Mammary microvascular endothelial cell (primary cell): ENCODE data around the gene TLCD3A. TPM values are rescaled to one million over a fixed set of nuclear protein-coding genes. Genes with fewer than 3 reads are reported as not detected.

ENCODE experiments used
- total RNA-seq: library from RNA; depleted of rRNA; stranded (reverse); fragments of >200 nt; gene quantifications from 2 replicates; pipeline ENCODE4 v1.2.3, GENCODE V29; 2015

TLCD3A gene
- 21.2 and 27.1 TPM in 2 replicates for total RNA-seq

DNA sequence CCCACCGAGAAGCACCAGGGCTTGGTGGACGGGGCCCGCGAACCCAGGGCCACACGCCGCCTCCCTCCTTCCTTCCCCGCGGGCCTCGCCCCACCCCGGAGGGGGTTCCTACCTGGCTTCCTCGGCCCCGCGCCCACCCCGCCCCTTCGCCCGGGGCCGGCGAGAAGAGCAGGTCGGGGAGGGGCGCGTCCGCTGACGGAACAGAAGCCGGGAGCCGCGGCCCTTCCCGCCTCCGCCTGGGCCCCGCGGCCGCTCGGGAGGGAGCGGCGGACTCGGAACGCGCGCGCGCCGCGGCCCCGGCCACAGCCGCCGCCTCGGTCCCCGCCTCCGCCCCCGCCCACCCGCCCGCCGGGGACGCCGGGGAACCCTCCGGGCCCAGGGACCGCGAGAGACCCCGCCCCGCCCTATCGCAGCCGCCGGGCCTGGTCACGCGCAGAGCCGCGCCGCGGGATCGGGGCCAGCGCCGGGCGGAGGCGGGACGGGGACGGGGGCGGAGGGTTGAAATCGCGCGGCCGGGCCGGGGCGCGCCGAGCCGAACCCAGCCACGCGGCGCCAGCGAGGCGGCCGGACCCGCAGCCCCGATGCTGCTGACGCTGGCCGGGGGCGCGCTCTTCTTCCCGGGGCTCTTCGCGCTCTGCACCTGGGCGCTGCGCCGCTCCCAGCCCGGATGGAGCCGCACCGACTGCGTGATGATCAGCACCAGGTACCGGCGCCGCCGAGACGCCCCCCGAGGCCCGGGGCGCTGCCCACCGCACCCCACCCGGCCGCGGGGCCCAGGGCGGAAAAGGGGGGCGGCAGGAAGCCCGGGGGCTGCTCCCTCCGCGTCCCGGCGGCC is at the start of gene TLCD3A:
Gene TLCD3A, plus strand, starts transcription at position 530 of the 835 bp plus-strand sequence. Its CDS starts 52 bp downstream, at position 582.

DNA sequence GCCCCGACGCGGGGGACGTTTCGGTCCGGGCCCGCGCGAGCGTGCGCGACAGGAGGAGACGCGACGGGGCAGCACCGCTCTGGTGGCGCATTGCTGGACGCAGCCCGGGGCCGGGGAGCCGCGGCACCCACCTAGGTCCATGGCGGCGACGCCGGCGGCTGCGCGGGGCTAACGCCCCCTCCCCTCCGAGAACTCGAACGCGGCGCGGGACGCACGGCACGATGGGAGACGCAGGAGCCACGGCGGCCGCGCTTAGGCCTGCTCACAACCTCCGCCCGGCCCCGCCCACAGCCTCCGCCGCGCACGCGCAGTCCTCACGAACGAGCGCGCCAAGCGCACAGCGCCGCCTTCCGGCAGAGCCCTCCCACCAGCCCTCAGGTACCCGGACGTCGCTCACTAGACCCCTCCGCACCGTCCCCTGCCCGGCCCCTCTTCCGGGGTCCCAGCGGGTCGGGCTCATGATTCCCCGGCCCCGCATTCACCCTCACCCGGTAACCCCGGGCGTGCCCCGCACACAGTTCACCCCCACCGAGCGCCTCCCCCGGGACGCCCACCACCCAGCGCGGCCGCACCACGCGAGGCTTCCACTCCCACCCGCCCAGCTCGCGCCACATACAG is 19.7 kb downstream of the TLCD3A start, which contains the start of gene GEMIN4:
Gene GEMIN4, minus strand, starts transcription at position 263 of the 618 bp plus-strand sequence. Its CDS starts 122 bp downstream, at position 141.

DNA sequence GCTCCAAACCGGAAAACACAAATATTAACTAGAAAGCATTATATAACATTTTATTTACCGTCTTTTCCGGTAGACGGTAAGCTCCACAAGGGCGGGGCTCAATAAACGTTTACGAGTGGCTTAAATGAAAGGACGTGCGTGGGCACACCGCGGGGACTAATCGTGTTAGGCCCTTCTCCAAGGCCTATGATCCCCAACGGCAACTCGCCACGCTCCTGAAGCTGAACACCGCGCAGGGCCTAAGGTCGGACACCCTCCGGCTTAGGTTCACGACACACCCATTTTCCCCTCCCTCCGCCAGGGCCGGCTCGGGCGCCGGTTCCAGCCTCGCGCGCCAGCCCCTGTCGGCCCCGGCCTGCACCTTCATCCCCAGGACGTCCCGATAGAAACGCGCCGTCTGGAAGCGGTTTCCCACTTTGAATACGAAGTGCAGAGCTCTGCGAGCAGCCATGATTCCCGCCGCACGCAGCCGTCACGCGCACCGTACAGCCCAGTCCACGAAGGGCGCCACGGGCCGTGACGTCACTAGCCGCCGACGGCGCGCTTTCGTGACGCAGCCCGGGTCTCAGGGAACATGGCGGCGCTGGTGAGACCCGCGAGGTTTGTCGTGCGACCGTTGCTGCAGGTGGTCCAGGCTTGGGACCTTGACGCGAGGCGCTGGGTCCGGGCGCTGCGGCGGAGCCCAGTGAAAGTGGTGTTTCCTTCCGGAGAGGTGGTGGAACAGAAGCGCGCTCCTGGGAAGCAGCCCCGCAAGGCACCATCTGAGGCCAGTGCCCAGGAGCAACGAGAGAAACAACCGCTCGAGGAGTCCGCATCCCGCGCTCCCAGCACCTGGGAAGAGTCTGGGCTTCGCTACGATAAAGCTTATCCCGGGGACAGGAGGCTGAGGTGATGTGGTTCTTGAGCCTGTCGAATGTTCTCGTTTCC is 49.7 kb downstream of the TLCD3A start, which contains the start of the genes GLOD4 and MRM3:
Gene GLOD4, minus strand, starts transcription at position 476 of the 927 bp plus-strand sequence. Its CDS starts 25 bp downstream, at position 451.
Gene MRM3, plus strand, starts transcription at position 549 of the 927 bp plus-strand sequence. Its CDS starts 26 bp downstream, at position 575.

Other genes starting within 250 kb of the TLCD3A start
- 17.5 and 19.5 TPM in 2 replicates for gene VPS53, start 17.8 kb upstream of the TLCD3A start, total RNA-seq
- 24.4 and 28.2 TPM in 2 replicates for gene GEMIN4, start 19.7 kb downstream of the TLCD3A start, total RNA-seq
- gene GLOD4, start 49.7 kb downstream of the TLCD3A start, total RNA-seq: 79.8 and 84.6 TPM in 2 replicates
- gene MRM3, start 49.8 kb downstream of the TLCD3A start, total RNA-seq: 21.6 and 25.9 TPM in 2 replicates
- gene NXN, start 247.2 kb downstream of the TLCD3A start, total RNA-seq: 10.7 and 12.6 TPM in 2 replicates